Right lobe of liver (tissue), 6 donors: Measurements from ENCODE around the gene GPER1. TPM values are rescaled to one million over a fixed set of nuclear protein-coding genes. Genes with fewer than 3 reads are reported as not detected.

ENCODE experiments used
- ATAC-seq, 4 donors: fragments of 200-7000 bp; cut with Tn5 transposase; one replicate each; pipeline ENCODE4 v1.9.1; 2020; ENCODE audit warnings: mild to moderate bottlenecking in 4 of 4, moderate library complexity in 4 of 4
- DNase-seq, 3 donors: peaks; one replicate each; pipeline ENCODE4 v3.0.0-alpha.2; 2020
- H3K27ac ChIP-seq, 3 donors: fragments of 200-600 bp; one replicate each; pipeline ENCODE4 v1.8.0; 2022
- H3K27me3 ChIP-seq, 2 donors: fragments of 200-600 bp; one replicate each; pipeline ENCODE4 v1.8.0; 2022
- H3K36me3 ChIP-seq, 4 donors: fragments of 200-600 bp; sonication (generic) in 1 of 4; one replicate each; pipeline versions ENCODE4 v1.5.1 to v1.8.0; 2017 to 2022; ENCODE audit warnings: control low read depth in 1 of 4
- H3K4me1 ChIP-seq, 4 donors: fragments of 200-600 bp; sonication (generic) in 1 of 4; one replicate each; pipeline versions ENCODE4 v1.5.1 to v1.8.0; 2017 to 2022; ENCODE audit warnings: control low read depth in 1 of 4
- H3K4me3 ChIP-seq, 3 donors: fragments of 200-600 bp; one replicate each; pipeline ENCODE4 v1.8.0; 2022
- H3K9me3 ChIP-seq, 4 donors: fragments of 200-600 bp; sonication (generic) in 1 of 4; one replicate each; pipeline versions ENCODE4 v1.5.1 to v1.8.0; 2017 to 2022; ENCODE audit warnings: control low read depth in 1 of 4
- POLR2A ChIP-seq: fragments of 450-650 bp; IDR thresholded peaks from one replicate; pipeline ENCODE4 v1.6.1; 2017; ENCODE audit warnings: antibody characterized with exemption, mild to moderate bottlenecking
- whole genome bisulfite sequencing: methylation state at CpG from one replicate; pipeline ENCODE4 v1.1.6; 2018; ENCODE audit warnings: low coverage, low lambda C conversion rate; ENCODE audit not compliant: insufficient coverage; ENCODE audit errors: missing lambda C conversion rate; 5-methylcytosine and 5-hydroxymethylcytosine counted together
- intact Hi-C, 2 donors: fragments of 100-400 bp; cut with DNase I; formaldehyde crosslinking; loops; one replicate each; pipeline versions ENCODE4 v1.11.2 to v1.14.1; 2022
- total RNA-seq, 6 experiments: library from RNA; depleted of rRNA in 2 of 6; stranded (reverse); fragments of >200 nt in 2 of 6; fragmentation: NEBNext Ultra II Directional in 3 of 6; extraction: Animal tissue kit (Norgen Biotek cat#: 25700) in 3 of 6; gene quantifications; one replicate each; pipeline versions ENCODE4 v1.1.0 to v1.2.4, GENCODE V29; 2016 to 2023
- TF ChIP-seq, protein P1 (sequence below), 4 donors: fragments of 200-600 bp in 3 of 4; fragments of 450-650 bp in 1 of 4; IDR thresholded peaks; one replicate each; pipeline versions ENCODE4 v1.5.1 to v1.8.0; 2016 to 2022; ENCODE audit warnings: antibody characterized with exemption in 4 of 4, mild to moderate bottlenecking in 2 of 4
- donor health status: DM: no; HTN: yes; CAD: no.
- donor health status: DM: no; HTN: no; CAD: no.
- donor health status: DM: no; HTN: no; CAD: no.
- donor health status: DM: no; HTN: yes; CAD: no.
- donor health status: DM: no; HTN: yes; CAD: no.

The GPER1 gene
- total RNA-seq, 6 experiments from 2014 or later, result 7.0 to 26.4 (median 11.9) TPM

DNA sequence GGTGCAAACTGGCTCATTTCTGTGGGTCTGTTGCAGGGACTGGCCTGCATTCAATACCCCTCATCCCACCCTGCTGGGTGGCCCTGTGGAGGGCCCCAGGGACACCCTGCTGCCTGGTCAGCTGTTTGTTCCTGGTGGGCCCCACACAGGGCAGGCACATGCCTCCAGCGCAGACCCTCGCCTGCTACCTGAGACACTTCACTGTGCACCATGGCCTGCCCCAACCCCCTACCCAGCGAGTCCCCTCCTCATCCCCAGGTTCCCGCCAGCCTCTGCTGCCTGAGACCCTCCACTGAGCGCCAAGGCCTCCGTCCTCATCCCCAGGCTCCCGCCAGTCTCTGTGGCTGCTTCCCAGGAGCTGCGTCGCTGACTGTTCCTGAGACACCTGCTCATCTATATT is 26.7 kb upstream of the GPER1 start:
- TF ChIP-seq, protein P1, sequence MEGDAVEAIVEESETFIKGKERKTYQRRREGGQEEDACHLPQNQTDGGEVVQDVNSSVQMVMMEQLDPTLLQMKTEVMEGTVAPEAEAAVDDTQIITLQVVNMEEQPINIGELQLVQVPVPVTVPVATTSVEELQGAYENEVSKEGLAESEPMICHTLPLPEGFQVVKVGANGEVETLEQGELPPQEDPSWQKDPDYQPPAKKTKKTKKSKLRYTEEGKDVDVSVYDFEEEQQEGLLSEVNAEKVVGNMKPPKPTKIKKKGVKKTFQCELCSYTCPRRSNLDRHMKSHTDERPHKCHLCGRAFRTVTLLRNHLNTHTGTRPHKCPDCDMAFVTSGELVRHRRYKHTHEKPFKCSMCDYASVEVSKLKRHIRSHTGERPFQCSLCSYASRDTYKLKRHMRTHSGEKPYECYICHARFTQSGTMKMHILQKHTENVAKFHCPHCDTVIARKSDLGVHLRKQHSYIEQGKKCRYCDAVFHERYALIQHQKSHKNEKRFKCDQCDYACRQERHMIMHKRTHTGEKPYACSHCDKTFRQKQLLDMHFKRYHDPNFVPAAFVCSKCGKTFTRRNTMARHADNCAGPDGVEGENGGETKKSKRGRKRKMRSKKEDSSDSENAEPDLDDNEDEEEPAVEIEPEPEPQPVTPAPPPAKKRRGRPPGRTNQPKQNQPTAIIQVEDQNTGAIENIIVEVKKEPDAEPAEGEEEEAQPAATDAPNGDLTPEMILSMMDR (IDR thresholded peaks at IDR 0.05), result no peak
- no peak for TF ChIP-seq POLR2A
- no peak for ATAC-seq
- no peaks in the 10 kb centered on the region for H3K27me3 ChIP-seq
- peak in 1 of 3 donors; percentile 51 for DNase-seq
- WGBS, result no CpG with 5 or more reads among the region's 9 CpGs
- H3K9me3 ChIP-seq, result no peaks in the 10 kb centered on the region
- H3K4me3 ChIP-seq, result no peak overlapping the region
- H3K27ac ChIP-seq, result no peak overlapping the region
- peaks cover 0 to 17% (median 5%) of the 10 kb centered on the region in 4 donors for H3K4me1 ChIP-seq
- intact Hi-C loops, result loop anchor here (5.0 kb wide), 1 partner anchor 64 kb away; no protein-coding TSS in a partner anchor
- H3K36me3 ChIP-seq, result no peaks in the 10 kb centered on the region

- TF ChIP-seq, protein P1 (IDR thresholded peaks at IDR 0.05), result no peak
- no peak for TF ChIP-seq POLR2A
- intact Hi-C loops, result loop anchor here (5.0 kb wide), 1 partner anchor 65 kb away; no protein-coding TSS in a partner anchor
- no peaks in the 10 kb centered on the region for H3K36me3 ChIP-seq
These were observed 25.3 kb upstream of the GPER1 start for GRCh38 chr7:1062296-1063294.

DNA sequence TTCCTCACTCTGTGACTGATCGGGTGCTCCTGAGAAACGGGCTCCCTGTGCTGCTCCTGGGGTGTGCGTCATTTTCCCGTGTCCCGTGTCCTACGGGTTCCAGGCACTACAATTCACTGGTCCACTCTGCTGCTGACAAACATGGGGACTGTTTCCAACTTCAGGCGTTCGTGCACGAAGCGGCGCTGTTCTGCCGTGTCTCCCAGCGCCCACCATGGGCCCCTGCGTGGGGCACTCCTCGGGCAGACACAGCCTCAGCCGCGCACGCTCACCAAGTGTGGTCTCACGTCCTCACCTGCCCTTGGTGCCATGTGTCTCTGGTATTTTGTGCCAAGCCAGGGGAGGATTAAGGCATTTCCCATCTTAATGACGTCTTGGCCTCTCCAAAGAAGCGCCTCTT is 24.6 kb upstream of the GPER1 start:
- TF ChIP-seq, protein P1 (IDR thresholded peaks at IDR 0.05), result no peak
- TF ChIP-seq POLR2A, result no peak
- no peak for ATAC-seq
- Histone ChIP-seq H3K4me3 (no peak overlapping the region), H3K4me1 (peaks cover 0 to 17% (median 5%) of the 10 kb centered on the region in 4 donors), H3K36me3 (no peaks in the 10 kb centered on the region), H3K27ac (no peak overlapping the region), H3K27me3 (no peaks in the 10 kb centered on the region), H3K9me3 (no peaks in the 10 kb centered on the region)
- intact Hi-C loops, result loop anchor here (5.0 kb wide), 1 partner anchor 66 kb away; no protein-coding TSS in a partner anchor
- DNase-seq, result no peak
- 96% methylated on average over 5 of the region's 21 CpGs for WGBS

More at GRCh38 chr7:1062296-1063294, 25.3 kb upstream of the GPER1 start:
- ATAC-seq (no peak), DNase-seq (no peak)
- peaks cover 0 to 17% (median 5%) of the 10 kb centered on the region in 4 donors for H3K4me1 ChIP-seq
- H3K4me3 ChIP-seq, result no peak overlapping the region
- no peak overlapping the region for H3K27ac ChIP-seq
- no peaks in the 10 kb centered on the region for H3K9me3 ChIP-seq
- no peaks in the 10 kb centered on the region for H3K27me3 ChIP-seq
- WGBS, result 78% methylated on average over 27 of the region's 33 CpGs

GRCh38 chr7:1064581-1064980 is 23.3 kb upstream of the GPER1 start:
- no peaks in the 10 kb centered on the region for H3K9me3 ChIP-seq
- ATAC-seq (no peak), DNase-seq (no peak)
- peaks cover 0 to 17% (median 5%) of the 10 kb centered on the region in 4 donors for H3K4me1 ChIP-seq
- WGBS, result no CpG with 5 or more reads among the region's 13 CpGs
- H3K36me3 ChIP-seq, result no peaks in the 10 kb centered on the region
- TF ChIP-seq, protein P1 (IDR thresholded peaks at IDR 0.05), result no peak
- no peak for TF ChIP-seq POLR2A
- no peak overlapping the region for H3K4me3 ChIP-seq
- intact Hi-C loops, result loop anchor here (5.0 kb wide), 1 partner anchor 67 kb away; no protein-coding TSS in a partner anchor
- no peaks in the 10 kb centered on the region for H3K27me3 ChIP-seq
- H3K27ac ChIP-seq, result no peak overlapping the region
